Measurements from ENCODE around the gene NDUFV1. TPM values are rescaled to one million over a fixed set of nuclear protein-coding genes. Genes with fewer than 3 reads are reported as not detected.

Gene NDUFV1
- total RNA-seq, 6 donors from 2014 or later: 169 to 395 (median 205) TPM

- ATAC-seq (ENCODE audit: low FRiP score in 2 of 2) (no peak), DNase-seq (peak in 1 of 2 donors; percentile 53)
- 83 to 86% methylated on average over 4 to 7 of the region's 7 CpGs for WGBS, 2 donors
- peak overlapping the region in 2 of 4 donors; percentile 92 to 95 for H3K27ac ChIP-seq
- H3K27me3 ChIP-seq: no peaks in the 10 kb centered on the region
- no peak overlapping the region for H3K4me3 ChIP-seq
- H3K4me1 ChIP-seq: peaks cover 8 to 21% (median 17%) of the 10 kb centered on the region in 4 donors
- no peak for TF ChIP-seq CTCF (IDR thresholded peaks at IDR 0.05)
- TF ChIP-seq POLR2AphosphoS5 (IDR thresholded peaks at IDR 0.05): no peak
- TF ChIP-seq POLR2A (IDR thresholded peaks at IDR 0.05): no peak
- TF ChIP-seq EP300 (IDR thresholded peaks at IDR 0.05): no peak
- no peaks in the 10 kb centered on the region for H3K36me3 ChIP-seq
- no peaks in the 10 kb centered on the region for H3K9me3 ChIP-seq
These were observed 24.7 kb downstream of the NDUFV1 start for GRCh38 chr11:67631411-67631810.

GRCh38 chr11:67631853-67632174 is 25.1 kb downstream of the NDUFV1 start:
- Histone ChIP-seq H3K27me3 (no peaks in the 10 kb centered on the region), H3K9me3 (no peaks in the 10 kb centered on the region), H3K27ac (no peak overlapping the region), H3K36me3 (no peaks in the 10 kb centered on the region), H3K4me1 (peaks cover 8 to 21% (median 17%) of the 10 kb centered on the region in 4 donors), H3K4me3 (no peak overlapping the region)
- no peak for ATAC-seq (ENCODE audit: low FRiP score in 2 of 2)
- 82 to 95% methylated on average over 2 of the region's 2 CpGs for WGBS, 2 donors
- no peak for DNase-seq
- TF ChIP-seq EP300 (IDR thresholded peaks at IDR 0.05) (no peak), CTCF (IDR thresholded peaks at IDR 0.05) (no peak), POLR2AphosphoS5 (IDR thresholded peaks at IDR 0.05) (no peak)

GRCh38 chr11:67632175-67632981 is 25.6 kb downstream of the NDUFV1 start:
- no peaks in the 10 kb centered on the region for H3K27me3 ChIP-seq
- 86 to 88% methylated on average over 6 to 11 of the region's 12 CpGs for WGBS, 2 donors
- H3K27ac ChIP-seq: no peak overlapping the region
- no peaks in the 10 kb centered on the region for H3K9me3 ChIP-seq
- DNase-seq: peak in 1 of 2 donors; percentile 43
- TF ChIP-seq EP300 (IDR thresholded peaks at IDR 0.05): no peak
- TF ChIP-seq POLR2A (IDR thresholded peaks at IDR 0.05): no peak
- no peak for TF ChIP-seq POLR2AphosphoS5 (IDR thresholded peaks at IDR 0.05)
- no peak for TF ChIP-seq CTCF (IDR thresholded peaks at IDR 0.05)
- H3K4me1 ChIP-seq: peaks cover 8 to 21% (median 17%) of the 10 kb centered on the region in 4 donors
- no peak overlapping the region for H3K4me3 ChIP-seq
- no peak for ATAC-seq (ENCODE audit: low FRiP score in 2 of 2)
- no peaks in the 10 kb centered on the region for H3K36me3 ChIP-seq

- TF ChIP-seq POLR2A (IDR thresholded peaks at IDR 0.05) (no peak), POLR2AphosphoS5 (IDR thresholded peaks at IDR 0.05) (no peak), EP300 (IDR thresholded peaks at IDR 0.05) (no peak), CTCF (IDR thresholded peaks at IDR 0.05) (no peak)
- Histone ChIP-seq H3K4me3 (no peak overlapping the region), H3K27me3 (no peaks in the 10 kb centered on the region), H3K4me1 (peaks cover 8 to 21% (median 17%) of the 10 kb centered on the region in 4 donors), H3K9me3 (no peaks in the 10 kb centered on the region), H3K27ac (no peak overlapping the region), H3K36me3 (no peaks in the 10 kb centered on the region)
- ATAC-seq (ENCODE audit: low FRiP score in 2 of 2) (no peak), DNase-seq (no peak)
- 93% methylated on average over 26 to 30 of the region's 30 CpGs for WGBS, 2 donors
These were observed 26.4 kb downstream of the NDUFV1 start for GRCh38 chr11:67632982-67633755.
